Coronary artery (tissue), 2 donors: ENCODE data around the gene TMEM248.
"Not testable (repeated sequence)": the region's sequence is repeated elsewhere in the genome, so short reads cannot be mapped to it uniquely, and the experiment has no call there.

Experiments
- DNase-seq: peaks from one replicate; pipeline ENCODE4 v3.0.0-alpha.2; 2017; ENCODE audit warnings: low spot score
- H3K27ac ChIP-seq, 2 donors: fragments of 200-600 bp; sonication (generic); one replicate each; pipeline ENCODE4 v1.5.1; 2016 to 2019
- H3K4me3 ChIP-seq: fragments of 200-600 bp; sonication (generic); 2 replicates; pipeline ENCODE4 v1.5.1; 2016; ENCODE audit warnings: mild to moderate bottlenecking, moderate library complexity
- CTCF ChIP-seq: fragments of 200-600 bp; sonication (generic); IDR thresholded peaks from one replicate; pipeline ENCODE4 v1.5.1; 2019; ENCODE audit warnings: antibody characterized with exemption

The TMEM248 gene

DNA sequence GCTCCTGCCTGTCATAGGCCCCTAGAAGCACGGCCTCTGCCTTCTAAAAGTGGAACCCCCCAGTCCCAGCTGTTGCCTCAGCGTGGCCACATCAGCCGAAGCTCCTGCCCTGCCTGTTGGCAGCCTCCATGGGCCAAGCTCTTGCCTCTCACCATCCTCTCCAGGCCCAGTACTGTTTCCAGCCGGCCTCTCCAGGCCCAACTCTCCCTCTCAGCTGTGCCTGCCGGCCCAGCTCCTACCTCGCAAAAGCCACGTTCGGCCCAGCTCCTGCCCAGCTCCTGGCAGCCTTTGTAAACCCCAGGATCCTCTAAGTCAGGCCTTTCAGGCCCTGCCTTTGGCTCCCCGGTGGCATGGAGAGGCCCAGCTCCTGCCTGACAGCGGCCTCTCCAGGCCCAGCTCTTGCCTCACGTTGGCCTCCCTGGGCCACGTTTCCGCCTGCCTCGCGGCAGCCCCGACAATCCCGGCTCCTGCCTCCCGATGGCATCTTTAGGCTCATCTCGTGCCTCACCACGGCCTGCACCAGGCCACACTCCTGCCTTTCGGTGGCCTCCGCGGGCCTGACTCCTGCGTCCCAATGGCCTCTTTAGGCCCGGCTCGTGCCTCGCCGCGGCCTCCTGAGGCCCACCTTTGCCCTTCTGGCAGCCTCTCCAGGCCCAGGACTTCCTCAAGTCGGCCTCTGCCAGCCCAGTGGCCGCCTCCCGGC, 17.5 kb upstream of the TMEM248 start:
- DNase-seq: no peak
- no peak for TF ChIP-seq CTCF

DNA sequence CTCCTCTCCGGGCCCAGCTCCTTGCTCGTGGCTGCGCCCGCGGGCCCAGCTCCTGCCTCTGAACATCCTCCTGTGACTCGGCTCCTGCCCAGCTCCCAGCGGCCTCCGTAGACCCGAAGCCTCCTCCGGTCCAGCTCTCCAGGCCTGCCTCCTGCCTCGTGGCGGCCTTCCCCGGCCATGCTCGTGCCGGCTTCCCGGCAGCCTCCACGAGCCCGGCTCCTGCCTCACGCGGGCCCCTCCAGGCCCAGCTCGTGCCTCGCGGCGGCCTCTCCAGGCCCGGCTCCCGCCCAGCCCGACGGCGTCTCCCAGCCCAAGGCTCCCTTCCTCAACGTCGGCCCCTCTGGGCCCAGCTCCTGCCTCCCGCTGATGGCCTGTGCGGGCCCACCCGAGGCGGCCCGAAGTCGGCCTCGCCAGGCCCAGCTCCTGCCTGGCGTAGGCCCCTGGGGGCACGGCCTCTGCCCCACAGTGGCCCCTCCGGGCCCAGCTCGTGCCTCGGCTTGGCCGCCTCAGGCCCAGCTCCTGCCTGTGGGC, 16.9 kb upstream of the TMEM248 start:
- no peak for TF ChIP-seq CTCF
- no peak overlapping the region for H3K4me3 ChIP-seq
- DNase-seq: no peak
- H3K27ac ChIP-seq: no peak overlapping the region

More for the DNA sequence above, 17.5 kb upstream of the TMEM248 start:
- Histone ChIP-seq H3K27ac (no peak overlapping the region), H3K4me3 (no peak overlapping the region)

GRCh38 chr7:66905278-66905677, 15.7 kb upstream of the TMEM248 start:
- no peak for DNase-seq
- TF ChIP-seq CTCF: no peak
- Histone ChIP-seq H3K4me3 (no peak overlapping the region), H3K27ac (no peak overlapping the region)

DNA sequence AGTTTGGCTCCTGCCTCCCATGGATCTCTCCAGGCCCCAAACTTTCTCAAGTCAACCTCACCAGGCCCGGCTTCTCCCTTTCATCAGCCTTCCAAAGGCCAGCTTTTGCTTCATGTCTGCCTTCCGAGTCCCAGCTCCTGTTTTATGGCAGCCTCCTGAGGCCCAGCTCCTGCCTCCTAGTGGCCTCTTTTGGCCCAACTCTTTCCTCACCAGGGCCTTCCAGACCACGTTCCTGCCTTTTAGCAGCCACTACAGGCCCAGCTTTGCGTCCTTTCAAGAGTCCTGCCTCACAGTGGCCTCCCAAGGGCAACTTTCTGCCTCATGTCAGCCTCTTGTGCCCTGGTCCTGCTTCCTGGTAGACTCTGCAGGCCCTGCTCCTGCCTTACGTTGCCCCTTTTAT, 15.3 kb upstream of the TMEM248 start:
- Histone ChIP-seq H3K4me3 (no peak overlapping the region), H3K27ac (no peak overlapping the region)
- no peak for DNase-seq
- no peak for TF ChIP-seq CTCF

DNA sequence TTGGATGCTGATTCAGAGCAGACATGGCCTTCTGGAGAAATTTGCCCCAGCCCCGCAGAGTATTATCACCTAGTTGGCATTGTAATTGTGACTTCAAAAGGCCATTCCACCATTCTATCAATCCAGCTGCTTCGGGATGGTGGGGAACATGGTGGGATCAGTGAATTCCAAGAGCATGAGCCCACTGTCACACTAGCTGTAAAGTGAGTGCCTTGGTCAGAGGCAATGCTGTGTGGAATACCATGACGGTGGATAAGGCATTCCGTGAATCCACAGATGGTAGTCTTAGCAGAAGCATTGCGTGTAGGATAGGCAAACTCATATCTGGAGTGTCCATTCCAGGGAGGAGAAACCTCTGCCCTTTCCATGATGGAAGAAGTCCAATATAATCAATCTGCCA, 13.3 kb upstream of the TMEM248 start:
- DNase-seq: no peak
- no peak overlapping the region for H3K27ac ChIP-seq
- no peak for TF ChIP-seq CTCF
- H3K4me3 ChIP-seq: no peak overlapping the region

- H3K27ac ChIP-seq, DNase-seq, H3K4me3 ChIP-seq: not testable (repeated sequence)
These were observed 12.4 kb upstream of the TMEM248 start for GRCh38 chr7:66908598-66908997.

- DNase-seq: no peak
- TF ChIP-seq CTCF: no peak
- no peak overlapping the region for H3K27ac ChIP-seq
- H3K4me3 ChIP-seq: no peak overlapping the region
These were observed 10.2 kb upstream of the TMEM248 start for GRCh38 chr7:66910789-66911188.

GRCh38 chr7:66911191-66911590, 9.8 kb upstream of the TMEM248 start:
- H3K27ac ChIP-seq, DNase-seq, H3K4me3 ChIP-seq: not testable (repeated sequence)
